Measurements from ENCODE around the gene CEACAM16.
"Not testable (repeated sequence)": the region's sequence is repeated elsewhere in the genome, so short reads cannot be mapped to it uniquely, and the experiment has no call there.

The CEACAM16 gene

DNA sequence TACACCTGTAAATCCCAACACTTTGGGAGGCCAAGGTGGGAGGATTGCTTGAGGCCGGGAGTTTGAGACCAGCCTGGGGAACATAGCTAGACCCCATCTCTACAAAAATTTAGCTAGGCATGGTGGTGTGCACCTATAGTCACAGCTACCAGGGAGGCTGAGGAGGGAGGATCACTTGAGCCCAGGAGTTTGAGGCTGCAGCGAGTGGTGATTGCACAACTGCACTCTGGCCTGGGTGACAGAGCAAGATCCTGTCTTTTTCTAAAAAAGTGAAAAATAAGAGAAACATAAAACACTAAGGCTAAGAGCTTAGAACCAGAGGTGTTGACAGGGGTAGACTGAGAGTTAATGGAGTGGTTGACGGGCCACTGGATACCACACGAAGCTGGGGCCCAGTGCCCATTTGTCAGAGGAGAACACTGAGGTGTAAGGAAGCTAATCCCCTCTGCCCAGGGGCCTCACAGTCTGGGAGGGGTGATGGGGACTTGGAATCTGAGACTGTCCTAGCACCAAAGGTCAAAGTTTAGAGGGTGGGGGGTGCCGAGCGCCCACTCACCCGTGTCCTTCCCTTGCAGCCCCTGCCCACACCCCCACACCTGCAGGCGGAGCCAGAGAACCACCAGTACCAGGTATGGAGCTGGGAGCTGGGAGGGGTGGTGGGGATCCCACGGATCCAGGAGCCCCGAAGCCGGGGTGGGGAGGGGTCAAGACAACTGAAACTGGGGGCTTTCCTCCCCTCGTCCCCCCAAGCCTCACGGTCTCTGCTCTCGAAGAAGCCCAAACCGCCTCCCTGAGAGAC lies 16.8 kb upstream of the CEACAM16 start:
- Mint-ChIP-seq H3K27ac (no peak overlapping the region), H3K27me3 (ENCODE audit: low read depth, poor library complexity) (peaks cover 19% of the 10 kb centered on the region), H3K9me3 (no peaks in the 10 kb centered on the region), H3K4me3 (no peak overlapping the region), H3K4me1 (peaks cover 25% of the 10 kb centered on the region), H3K36me3 (ENCODE audit: low read depth) (no peaks in the 10 kb centered on the region)
- DNase-seq, result no peak
- TF ChIP-seq, protein P1, sequence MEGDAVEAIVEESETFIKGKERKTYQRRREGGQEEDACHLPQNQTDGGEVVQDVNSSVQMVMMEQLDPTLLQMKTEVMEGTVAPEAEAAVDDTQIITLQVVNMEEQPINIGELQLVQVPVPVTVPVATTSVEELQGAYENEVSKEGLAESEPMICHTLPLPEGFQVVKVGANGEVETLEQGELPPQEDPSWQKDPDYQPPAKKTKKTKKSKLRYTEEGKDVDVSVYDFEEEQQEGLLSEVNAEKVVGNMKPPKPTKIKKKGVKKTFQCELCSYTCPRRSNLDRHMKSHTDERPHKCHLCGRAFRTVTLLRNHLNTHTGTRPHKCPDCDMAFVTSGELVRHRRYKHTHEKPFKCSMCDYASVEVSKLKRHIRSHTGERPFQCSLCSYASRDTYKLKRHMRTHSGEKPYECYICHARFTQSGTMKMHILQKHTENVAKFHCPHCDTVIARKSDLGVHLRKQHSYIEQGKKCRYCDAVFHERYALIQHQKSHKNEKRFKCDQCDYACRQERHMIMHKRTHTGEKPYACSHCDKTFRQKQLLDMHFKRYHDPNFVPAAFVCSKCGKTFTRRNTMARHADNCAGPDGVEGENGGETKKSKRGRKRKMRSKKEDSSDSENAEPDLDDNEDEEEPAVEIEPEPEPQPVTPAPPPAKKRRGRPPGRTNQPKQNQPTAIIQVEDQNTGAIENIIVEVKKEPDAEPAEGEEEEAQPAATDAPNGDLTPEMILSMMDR (IDR thresholded peaks at IDR 0.05), result no peak

DNA sequence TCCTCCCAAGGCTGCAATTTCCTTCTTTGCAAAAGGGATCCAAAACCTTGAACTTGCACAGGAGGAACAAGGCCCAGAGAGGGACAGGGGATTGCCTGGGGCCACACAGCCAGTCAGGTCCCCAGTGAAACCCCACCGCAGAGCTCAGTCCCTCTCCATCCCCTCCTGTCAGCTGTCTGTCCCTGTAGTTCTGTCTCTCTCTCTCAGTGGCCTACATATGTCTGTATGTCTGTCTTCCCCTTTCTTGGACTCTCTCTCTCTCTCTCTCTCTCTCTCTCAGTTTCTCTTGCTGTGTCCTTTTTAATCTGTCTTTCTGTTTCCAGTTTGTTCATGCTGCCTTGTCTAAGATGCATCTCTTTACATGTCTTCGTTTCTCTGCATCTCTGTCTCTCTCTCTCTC lies 16.1 kb upstream of the CEACAM16 start:
- no peaks in the 10 kb centered on the region for H3K9me3 Mint-ChIP-seq
- TF ChIP-seq, protein P1 (IDR thresholded peaks at IDR 0.05), result no peak
- H3K4me3 Mint-ChIP-seq, result no peak overlapping the region
- H3K27me3 Mint-ChIP-seq (ENCODE audit: low read depth, poor library complexity), result peaks cover 19% of the 10 kb centered on the region
- peaks cover 23% of the 10 kb centered on the region for H3K4me1 Mint-ChIP-seq
- no peak for DNase-seq
- H3K36me3 Mint-ChIP-seq (ENCODE audit: low read depth), result no peaks in the 10 kb centered on the region
- H3K27ac Mint-ChIP-seq, result peak overlapping the region; percentile 2

DNA sequence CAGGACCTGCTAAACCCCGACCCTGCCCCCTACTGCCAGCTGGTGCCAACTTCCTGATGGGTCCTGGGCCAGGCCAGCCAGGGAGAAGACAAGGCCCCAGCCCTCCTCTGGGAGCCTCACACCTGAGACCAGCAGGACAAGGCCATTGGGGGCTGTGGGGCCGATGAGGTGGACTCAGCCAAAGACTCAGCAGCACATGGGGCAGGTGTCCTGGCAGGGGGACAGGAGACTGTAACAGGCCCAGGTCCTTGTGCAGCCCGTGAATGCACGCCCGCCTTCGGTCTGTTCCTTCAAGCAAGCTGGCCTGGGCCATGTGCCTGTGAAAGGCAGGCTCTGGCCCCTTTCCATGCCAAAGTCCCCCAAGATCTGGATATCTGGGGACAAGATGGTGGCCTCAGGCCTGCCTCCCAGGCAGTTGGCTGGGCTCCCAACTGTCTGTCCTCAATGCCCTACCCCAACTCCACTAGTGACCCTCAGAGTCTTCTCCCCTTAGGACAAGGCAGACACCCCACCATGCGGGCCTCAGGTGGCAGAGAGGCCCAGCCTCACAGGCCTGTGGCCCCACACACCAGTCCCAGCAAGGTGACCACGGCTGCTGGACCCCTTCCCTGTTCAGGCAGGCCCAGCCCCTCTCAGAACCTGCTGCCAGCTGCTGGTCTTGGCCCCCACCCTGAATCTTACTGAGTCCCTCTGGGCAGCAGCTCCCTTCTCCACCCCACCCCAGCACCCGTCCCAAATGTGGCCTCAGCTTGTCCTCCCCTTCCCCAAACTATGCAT lies 15.3 kb upstream of the CEACAM16 start:
- H3K4me3 Mint-ChIP-seq, result no peak overlapping the region
- peaks cover 16% of the 10 kb centered on the region for H3K27me3 Mint-ChIP-seq (ENCODE audit: low read depth, poor library complexity)
- TF ChIP-seq, protein P1 (IDR thresholded peaks at IDR 0.05), result no peak
- H3K27ac Mint-ChIP-seq, result no peak overlapping the region
- H3K4me1 Mint-ChIP-seq, result peaks cover 23% of the 10 kb centered on the region
- DNase-seq, result no peak
- no peaks in the 10 kb centered on the region for H3K36me3 Mint-ChIP-seq (ENCODE audit: low read depth)
- H3K9me3 Mint-ChIP-seq, result no peaks in the 10 kb centered on the region

DNA sequence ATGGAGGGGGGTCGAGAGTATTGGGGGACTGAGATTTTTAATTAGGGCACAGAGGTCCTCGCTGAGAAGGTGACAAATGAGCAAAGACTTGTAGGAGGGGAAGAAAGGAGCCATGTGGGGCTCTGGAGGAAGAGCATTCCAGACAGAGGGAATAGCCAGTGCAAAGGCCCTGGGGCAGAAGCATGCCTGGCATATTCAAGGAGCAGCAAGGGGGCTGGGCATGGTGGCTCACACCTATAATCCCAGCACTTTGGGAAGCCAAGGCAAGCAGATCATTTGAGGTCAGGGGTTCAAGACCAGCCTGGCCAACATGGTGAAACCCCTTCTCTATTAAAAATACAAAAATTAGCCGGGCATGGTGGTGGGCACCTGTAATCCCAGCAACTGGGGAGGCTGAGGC lies 14.6 kb upstream of the CEACAM16 start:
- Mint-ChIP-seq H3K4me1 (peaks cover 23% of the 10 kb centered on the region), H3K27me3 (ENCODE audit: low read depth, poor library complexity) (peaks cover 20% of the 10 kb centered on the region)
- H3K9me3 Mint-ChIP-seq; H3K4me3 Mint-ChIP-seq; DNase-seq; H3K27ac Mint-ChIP-seq; H3K36me3 Mint-ChIP-seq (ENCODE audit: low read depth): not testable (repeated sequence)

DNA sequence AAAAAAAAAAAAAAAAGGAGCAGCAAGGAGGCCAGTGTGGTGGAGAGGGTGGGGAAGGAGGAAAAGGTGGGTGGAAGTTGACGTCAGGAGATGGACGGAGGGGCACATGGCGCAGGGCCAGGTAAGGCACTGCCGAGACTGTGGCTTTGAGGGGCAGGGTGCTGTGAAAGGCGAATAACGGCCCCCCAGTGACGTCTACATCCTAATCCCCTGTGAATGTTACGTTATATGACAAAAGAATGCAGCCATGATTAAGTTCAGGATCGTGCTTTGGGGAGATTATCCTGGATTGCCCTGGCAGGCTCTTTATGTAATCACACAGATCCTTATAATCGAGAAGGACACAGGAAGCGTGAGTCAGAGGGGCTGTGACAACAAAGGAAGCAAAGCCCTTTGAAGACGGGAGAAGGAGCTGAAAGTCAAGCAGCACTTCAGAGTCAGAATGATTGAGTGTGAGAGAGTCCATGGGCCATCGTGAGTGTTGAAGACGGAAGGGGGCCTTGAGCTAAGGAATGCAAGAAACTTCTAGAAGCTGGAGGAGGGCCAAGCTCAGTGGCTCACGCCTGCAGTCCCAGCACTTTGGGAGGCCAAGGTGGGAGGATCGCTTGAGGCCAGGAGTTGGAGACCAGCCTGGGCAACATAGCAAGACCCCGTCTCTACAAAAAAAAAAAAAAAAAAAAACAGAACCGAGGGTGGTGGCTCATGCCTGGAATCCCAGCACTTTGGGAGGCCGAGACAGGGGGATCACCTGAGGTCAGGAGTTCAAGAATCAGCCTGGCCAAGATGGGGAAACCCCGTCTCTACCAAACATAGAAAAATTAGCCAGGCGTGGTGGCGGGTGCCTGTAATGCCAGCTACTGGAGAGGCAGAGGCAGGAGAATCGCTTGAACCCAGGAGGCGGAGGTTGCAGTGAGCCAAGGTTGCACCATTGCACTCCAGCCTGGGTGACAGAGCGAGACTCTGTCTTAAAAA lies 13.8 kb upstream of the CEACAM16 start:
- Mint-ChIP-seq H3K27me3 (ENCODE audit: low read depth, poor library complexity) (peaks cover 23% of the 10 kb centered on the region), H3K4me1 (peaks cover 23% of the 10 kb centered on the region), H3K27ac (peak overlapping the region; percentile 96), H3K9me3 (no peaks in the 10 kb centered on the region), H3K4me3 (no peak overlapping the region), H3K36me3 (ENCODE audit: low read depth) (no peaks in the 10 kb centered on the region)
- no peak for DNase-seq
- TF ChIP-seq, protein P1 (IDR thresholded peaks at IDR 0.05), result no peak

DNA sequence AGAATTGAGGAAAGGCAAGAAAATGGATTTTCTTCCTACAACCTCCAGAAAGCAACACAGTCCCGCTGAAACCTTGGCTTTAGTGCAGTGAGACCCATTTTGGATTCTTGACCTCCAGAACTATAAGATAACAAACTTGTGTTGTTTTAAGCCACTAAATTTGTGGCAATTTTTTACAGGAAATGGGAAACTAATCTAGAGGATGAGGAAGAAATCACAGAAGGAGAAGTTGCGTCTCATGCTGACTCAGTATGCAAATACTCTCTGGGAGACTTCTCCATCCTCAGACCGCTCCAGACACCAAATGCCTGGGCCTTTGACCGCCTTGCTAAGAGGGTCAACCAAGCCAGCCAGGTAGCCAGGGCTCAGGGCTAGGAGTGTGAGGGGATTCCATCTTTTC lies 13.1 kb upstream of the CEACAM16 start:
- TF ChIP-seq, protein P1 (IDR thresholded peaks at IDR 0.05), result no peak
- Mint-ChIP-seq H3K4me1 (peaks cover 23% of the 10 kb centered on the region), H3K27ac (no peak overlapping the region), H3K9me3 (no peaks in the 10 kb centered on the region), H3K27me3 (ENCODE audit: low read depth, poor library complexity) (peaks cover 20% of the 10 kb centered on the region), H3K36me3 (ENCODE audit: low read depth) (no peaks in the 10 kb centered on the region), H3K4me3 (no peak overlapping the region)
- no peak for DNase-seq
